Measurements from ENCODE around the gene ECT2L. TPM values are rescaled to one million over a fixed set of nuclear protein-coding genes. Genes with fewer than 3 reads are reported as not detected.

ECT2L gene
- total and polyA plus RNA-seq, 2 of the 13 experiments (the other 11 are each of a cell fraction or from before 2014, with no cell fraction given), result 0.12 TPM; not detected in 1

- TF ChIP-seq AHDC1 (CRISPR knock-in tag; IDR thresholded peaks at IDR 0.05; ENCODE audit: borderline replicate concordance), result peak; percentile 78; the same call in 1 of the 2 replicates
- TF ChIP-seq SMYD3 (CRISPR knock-in tag; IDR thresholded peaks at IDR 0.05), result no peak
- no peak for TF ChIP-seq DNMT3B (CRISPR knock-in tag; conservative IDR thresholded peaks at IDR 0.05)
- 0 out of 2 replicates have a peak, but pooled peaks have one; percentile 17 for TF ChIP-seq TFE3 (CRISPR knock-in tag; IDR thresholded peaks at IDR 0.05)
- no peak for TF ChIP-seq ZNF83 (CRISPR knock-in tag; IDR thresholded peaks at IDR 0.05; ENCODE audit: borderline replicate concordance)
- no peak for TF ChIP-seq PHB2 (IDR thresholded peaks at IDR 0.05; ENCODE audit: partially characterized antibody)
- TF ChIP-seq ETV6 (CRISPR knock-in tag; conservative IDR thresholded peaks at IDR 0.05), result no peak
- no peak for TF ChIP-seq YEATS2 (CRISPR knock-in tag; IDR thresholded peaks at IDR 0.05; ENCODE audit: borderline replicate concordance)
- TF ChIP-seq JUNB (CRISPR knock-in tag; IDR thresholded peaks at IDR 0.05; ENCODE audit: borderline replicate concordance), result peak; percentile 21; the same call in 1 of the 2 replicates
- TF ChIP-seq ELF3 (CRISPR knock-in tag; IDR thresholded peaks at IDR 0.05), result peak; percentile 58; the same call in 1 of the 2 replicates
- no peak for TF ChIP-seq ZNF580 (CRISPR knock-in tag; IDR thresholded peaks at IDR 0.05; ENCODE audit: borderline replicate concordance, low read depth)
- TF ChIP-seq, protein P1, sequence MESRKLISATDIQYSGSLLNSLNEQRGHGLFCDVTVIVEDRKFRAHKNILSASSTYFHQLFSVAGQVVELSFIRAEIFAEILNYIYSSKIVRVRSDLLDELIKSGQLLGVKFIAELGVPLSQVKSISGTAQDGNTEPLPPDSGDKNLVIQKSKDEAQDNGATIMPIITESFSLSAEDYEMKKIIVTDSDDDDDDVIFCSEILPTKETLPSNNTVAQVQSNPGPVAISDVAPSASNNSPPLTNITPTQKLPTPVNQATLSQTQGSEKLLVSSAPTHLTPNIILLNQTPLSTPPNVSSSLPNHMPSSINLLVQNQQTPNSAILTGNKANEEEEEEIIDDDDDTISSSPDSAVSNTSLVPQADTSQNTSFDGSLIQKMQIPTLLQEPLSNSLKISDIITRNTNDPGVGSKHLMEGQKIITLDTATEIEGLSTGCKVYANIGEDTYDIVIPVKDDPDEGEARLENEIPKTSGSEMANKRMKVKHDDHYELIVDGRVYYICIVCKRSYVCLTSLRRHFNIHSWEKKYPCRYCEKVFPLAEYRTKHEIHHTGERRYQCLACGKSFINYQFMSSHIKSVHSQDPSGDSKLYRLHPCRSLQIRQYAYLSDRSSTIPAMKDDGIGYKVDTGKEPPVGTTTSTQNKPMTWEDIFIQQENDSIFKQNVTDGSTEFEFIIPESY (CRISPR knock-in tag; IDR thresholded peaks at IDR 0.05), result no peak
- no peak for TF ChIP-seq ZNF788 (CRISPR knock-in tag; IDR thresholded peaks at IDR 0.05; ENCODE audit: borderline replicate concordance)
- TF ChIP-seq CC2D1A (CRISPR knock-in tag; IDR thresholded peaks at IDR 0.05), result no peak
- no peak for TF ChIP-seq SETDB1 (CRISPR knock-in tag; IDR thresholded peaks at IDR 0.05; ENCODE audit: borderline replicate concordance)
- TF ChIP-seq SIX1 (CRISPR knock-in tag; IDR thresholded peaks at IDR 0.05; ENCODE audit: borderline replicate concordance), result peak; percentile 66; the same call in 1 of the 2 replicates
- no peak for TF ChIP-seq HNRNPL (IDR thresholded peaks at IDR 0.05; ENCODE audit: low read depth, low read length)
- no peak for TF ChIP-seq STAG1 (CRISPR knock-in tag; IDR thresholded peaks at IDR 0.05)
- no peak for TF ChIP-seq ARNT2 (CRISPR knock-in tag; IDR thresholded peaks at IDR 0.05; ENCODE audit: low read depth)
- TF ChIP-seq ZNF121 (CRISPR knock-in tag; IDR thresholded peaks at IDR 0.05), result no peak
- TF ChIP-seq, protein P2, sequence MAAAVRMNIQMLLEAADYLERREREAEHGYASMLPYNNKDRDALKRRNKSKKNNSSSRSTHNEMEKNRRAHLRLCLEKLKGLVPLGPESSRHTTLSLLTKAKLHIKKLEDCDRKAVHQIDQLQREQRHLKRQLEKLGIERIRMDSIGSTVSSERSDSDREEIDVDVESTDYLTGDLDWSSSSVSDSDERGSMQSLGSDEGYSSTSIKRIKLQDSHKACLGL (CRISPR knock-in tag; IDR thresholded peaks at IDR 0.05), result no peak
Measured at GRCh38 chr6:138814179-138814834, 18.4 kb downstream of the ECT2L start (continued).
